Measurements from ENCODE around the gene ACOT13. TPM values are rescaled to one million over a fixed set of nuclear protein-coding genes. Genes with fewer than 3 reads are reported as not detected.
"Not testable (repeated sequence)": the region's sequence is repeated elsewhere in the genome, so short reads cannot be mapped to it uniquely, and the experiment has no call there.

Gene ACOT13
- total and polyA plus RNA-seq, 2 of the 8 experiments (the other 6 are each of a cell fraction or from before 2014, with no cell fraction given), result 27.6 to 40.6 TPM

DNA sequence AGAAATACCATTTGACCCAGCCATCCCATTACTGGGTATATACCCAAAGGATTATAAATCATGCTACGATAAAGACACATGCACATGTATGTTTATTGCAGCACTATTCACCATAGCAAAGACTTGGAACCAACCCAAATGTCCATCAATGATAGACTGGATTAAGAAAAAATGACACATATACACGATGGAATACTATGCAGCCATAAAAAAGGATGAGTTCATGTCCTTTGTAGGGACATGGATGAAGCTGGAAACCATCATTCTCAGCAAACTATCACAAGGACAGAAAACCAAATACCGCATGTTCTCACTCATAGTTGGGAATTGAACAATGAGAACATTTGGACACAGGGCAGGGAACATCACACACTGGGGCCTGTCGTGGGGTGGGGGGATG lies 4.2 kb downstream of the ACOT13 start:
- peaks cover 0 to 24% (median 12%) of the 10 kb centered on the region in 4 experiments; a peak in 3 of 8 replicates for H3K36me3 ChIP-seq (ENCODE audit: control insufficient read depth in 2 of 4, insufficient read depth in 4 of 4, low read length in 3 of 4)
- not testable (repeated sequence) for H3K79me2 ChIP-seq (ENCODE audit: control insufficient read depth in 1 of 2, insufficient read depth in 2 of 2, low read length in 2 of 2); H2BK5ac ChIP-seq (ENCODE audit: low read depth, low read length); H3K56ac ChIP-seq (replicated peaks; ENCODE audit: insufficient read length, low read depth, low read length); H2BK12ac ChIP-seq (ENCODE audit: low read depth, low read length); H3K4ac ChIP-seq (replicated peaks; ENCODE audit: insufficient read length, low read depth, low read length); H3K79me1 ChIP-seq (ENCODE audit: low read depth, low read length); DNase-seq (ENCODE audit: low read depth in 1 of 2, low spot score in 2 of 2); FAIRE-seq; H2BK15ac ChIP-seq (ENCODE audit: low read length); H3K27me3 ChIP-seq (replicated peaks in 1 of 4; ENCODE audit: control insufficient read depth in 3 of 4, extremely low read depth in 1 of 4, insufficient read depth in 3 of 4, low read length in 3 of 4); H3K4me3 ChIP-seq (ENCODE audit: extremely low read depth in 1 of 4, insufficient read depth in 2 of 4, low read depth in 3 of 4, low read length in 4 of 4); H2BK120ac ChIP-seq (replicated peaks; ENCODE audit: low read depth, low read length); H3K23me2 ChIP-seq (ENCODE audit: low read depth, low read length); H4K91ac ChIP-seq (replicated peaks; ENCODE audit: insufficient read length, low read length); H3K4me2 ChIP-seq (ENCODE audit: insufficient read depth in 1 of 2, low read depth in 2 of 2, low read length in 2 of 2); H2BK20ac ChIP-seq (ENCODE audit: low read length); H2AK5ac ChIP-seq (ENCODE audit: low read depth, low read length); H3K4me1 ChIP-seq (replicated peaks in 1 of 4; ENCODE audit: control insufficient read depth in 3 of 4, insufficient read depth in 4 of 4, low read length in 3 of 4); H3K9ac ChIP-seq (replicated peaks in 1 of 4; ENCODE audit: extremely low read depth in 1 of 4, low read depth in 3 of 4, low read length in 3 of 4); H3K14ac ChIP-seq (ENCODE audit: insufficient read length); H3K27ac ChIP-seq (ENCODE audit: low read depth, low read length); H2AFZ ChIP-seq (ENCODE audit: low read length); H4K5ac ChIP-seq (ENCODE audit: insufficient read length, low read depth, low read length); H3K23ac ChIP-seq (ENCODE audit: insufficient read length); H3K18ac ChIP-seq (ENCODE audit: extremely low read depth, low read length); H4K20me1 ChIP-seq (replicated peaks in 1 of 2; ENCODE audit: control insufficient read depth in 1 of 2, insufficient read depth in 2 of 2, low read length in 2 of 2); H4K8ac ChIP-seq (ENCODE audit: extremely low read depth, insufficient read depth, low read length)
- CTCF ChIA-PET (ENCODE audit: partially characterized antibody), result interaction anchor here (0.9 kb wide), 1 partner anchor 10 kb away, joined by 3 read pairs; no protein-coding TSS in a partner anchor
- H3K9me3 ChIP-seq (ENCODE audit: insufficient read depth in 2 of 2, low read depth in 1 of 2, low read length in 1 of 2), result peaks cover 27 to 37% of the 10 kb centered on the region in 2 experiments
- POLR2A ChIA-PET (ENCODE audit: partially characterized antibody), result interaction anchor here (2.5 kb wide), 1 partner anchor 12 kb away, joined by 9 read pairs; no protein-coding TSS in a partner anchor
- WGBS, 2 experiments (ENCODE audit: extremely low coverage in 1 of 2, insufficient coverage in 1 of 2, insufficient read length in 1 of 2, insufficient replicate concordance in 2 of 2, low coverage in 1 of 2, low lambda C conversion rate in 2 of 2, missing lambda C conversion rate in 1 of 2), result 91% methylated on average over 4 of the region's 4 CpGs; no CpG with 5 or more reads in 1 of the 2 experiments
